ENCODE data around the gene DCAF8L1. TPM values are rescaled to one million over a fixed set of nuclear protein-coding genes. Genes with fewer than 3 reads are reported as not detected.
"Not testable (repeated sequence)": the region's sequence is repeated elsewhere in the genome, so short reads cannot be mapped to it uniquely, and the experiment has no call there.

Gene DCAF8L1
- total RNA-seq, 1 donor from 2014 or later = not detected

DNA sequence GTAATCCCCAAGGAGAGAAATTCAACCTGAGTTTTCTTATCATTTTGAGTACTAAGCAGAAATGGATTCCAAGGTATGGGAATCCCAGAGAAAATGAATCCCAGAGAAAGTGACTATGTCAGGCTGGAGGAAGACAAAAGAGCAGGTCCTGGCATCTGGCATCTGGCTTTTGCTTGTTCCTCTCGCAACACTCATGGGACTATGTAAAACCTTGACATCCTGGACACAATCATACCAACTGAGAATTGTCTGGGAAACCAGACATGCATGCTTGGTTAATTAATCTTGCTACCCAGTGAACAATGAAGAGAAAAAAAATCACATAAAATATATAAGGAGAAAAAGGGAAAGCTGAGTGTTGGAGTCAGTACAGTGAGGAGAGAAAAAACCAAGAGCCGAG is 12.9 kb downstream of the DCAF8L1 start:
- no peak for TF ChIP-seq CTCF (IDR thresholded peaks at IDR 0.05)
- no peak for TF ChIP-seq EZH2 (IDR thresholded peaks at IDR 0.05)
- TF ChIP-seq EZH2phosphoT487 (IDR thresholded peaks at IDR 0.05) = no peak
- H3K4me1 ChIP-seq = no peaks in the 10 kb centered on the region
- H3K79me2 ChIP-seq (ENCODE audit: low read depth) = no peaks in the 10 kb centered on the region
- peaks cover 5% of the 10 kb centered on the region for H3K27me3 Mint-ChIP-seq (ENCODE audit: insufficient read depth, low read depth)
- no peaks in the 10 kb centered on the region for H3K9me3 ChIP-seq (ENCODE audit: low read depth)
- H3K9me3 Mint-ChIP-seq = peaks cover 12% of the 10 kb centered on the region
- H3K4me1 Mint-ChIP-seq = no peaks in the 10 kb centered on the region
- no peaks in the 10 kb centered on the region for H3F3A ChIP-seq (ENCODE audit: low read depth)
- no peak overlapping the region for H3K9ac ChIP-seq
- H3K4me3 Mint-ChIP-seq = no peak overlapping the region
- no peaks in the 10 kb centered on the region for H3K36me3 Mint-ChIP-seq
- no peak overlapping the region for H3K27ac ChIP-seq
- H3K27me3 ChIP-seq = no peaks in the 10 kb centered on the region
- H4K20me1 ChIP-seq (ENCODE audit: low read depth) = no peaks in the 10 kb centered on the region
- no peaks in the 10 kb centered on the region for H3K36me3 ChIP-seq
- H3K4me3 ChIP-seq = no peak overlapping the region
- H3K27ac Mint-ChIP-seq = no peak overlapping the region
- no peak overlapping the region for H3K4me2 ChIP-seq
- DNase-seq (ENCODE audit: low spot score) = no peak
- H2AFZ ChIP-seq (replicated peaks) = no peak overlapping the region

DNA sequence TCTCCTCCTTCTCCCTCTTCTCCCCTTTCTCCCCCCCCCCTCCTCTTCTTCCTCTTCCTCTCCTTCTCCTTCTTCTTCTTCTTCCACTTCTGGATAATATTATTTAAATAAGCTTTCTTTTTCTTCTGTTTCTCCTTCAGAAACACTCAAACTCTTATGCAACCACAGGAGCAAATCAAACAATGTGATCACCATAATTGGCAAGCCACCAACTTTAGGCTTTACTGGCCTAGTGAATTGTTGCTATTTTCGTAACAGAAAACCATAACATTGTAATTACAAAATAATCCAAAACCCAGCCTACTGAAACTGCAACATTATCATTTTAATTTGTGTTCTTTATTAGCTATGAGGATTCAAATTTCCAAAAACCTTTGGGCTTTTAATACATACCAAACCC is 14.3 kb downstream of the DCAF8L1 start:
- Mint-ChIP-seq H3K27ac (no peak overlapping the region), H3K36me3 (no peaks in the 10 kb centered on the region), H3K4me3 (no peak overlapping the region), H3K9me3 (peaks cover 15% of the 10 kb centered on the region), H3K4me1 (no peaks in the 10 kb centered on the region), H3K27me3 (ENCODE audit: insufficient read depth, low read depth) (peaks cover 5% of the 10 kb centered on the region)
- no peak overlapping the region for H3K9ac ChIP-seq
- H3K27ac ChIP-seq = no peak overlapping the region
- H2AFZ ChIP-seq (replicated peaks) = no peak overlapping the region
- no peak overlapping the region for H3K4me2 ChIP-seq
- H3K9me3 ChIP-seq (ENCODE audit: low read depth) = no peaks in the 10 kb centered on the region
- H3F3A ChIP-seq (ENCODE audit: low read depth) = no peaks in the 10 kb centered on the region
- H3K4me1 ChIP-seq = no peaks in the 10 kb centered on the region
- TF ChIP-seq EZH2 (IDR thresholded peaks at IDR 0.05) (no peak), CTCF (IDR thresholded peaks at IDR 0.05) (no peak), EZH2phosphoT487 (IDR thresholded peaks at IDR 0.05) (no peak)
- no peaks in the 10 kb centered on the region for H4K20me1 ChIP-seq (ENCODE audit: low read depth)
- DNase-seq (ENCODE audit: low spot score) = no peak
- H3K79me2 ChIP-seq (ENCODE audit: low read depth) = no peaks in the 10 kb centered on the region
- H3K36me3 ChIP-seq = no peaks in the 10 kb centered on the region
- no peak overlapping the region for H3K4me3 ChIP-seq
- no peaks in the 10 kb centered on the region for H3K27me3 ChIP-seq

GRCh38 chrX:27966492-27966891 is 14.8 kb downstream of the DCAF8L1 start:
- Mint-ChIP-seq H3K4me1 (no peaks in the 10 kb centered on the region), H3K9me3 (peaks cover 18% of the 10 kb centered on the region), H3K27me3 (ENCODE audit: insufficient read depth, low read depth) (peaks cover 5% of the 10 kb centered on the region), H3K4me3 (no peak overlapping the region), H3K27ac (no peak overlapping the region), H3K36me3 (no peaks in the 10 kb centered on the region)
- Histone ChIP-seq H3K4me3 (no peak overlapping the region), H3K9me3 (ENCODE audit: low read depth) (no peaks in the 10 kb centered on the region), H3K27me3 (no peaks in the 10 kb centered on the region), H3K4me2 (no peak overlapping the region), H3K36me3 (no peaks in the 10 kb centered on the region), H3K79me2 (ENCODE audit: low read depth) (no peaks in the 10 kb centered on the region), H2AFZ (replicated peaks) (no peak overlapping the region), H3F3A (ENCODE audit: low read depth) (no peaks in the 10 kb centered on the region), H3K4me1 (no peaks in the 10 kb centered on the region), H4K20me1 (ENCODE audit: low read depth) (no peaks in the 10 kb centered on the region), H3K9ac (no peak overlapping the region), H3K27ac (no peak overlapping the region)
- TF ChIP-seq CTCF (IDR thresholded peaks at IDR 0.05) (no peak), EZH2 (IDR thresholded peaks at IDR 0.05) (no peak), EZH2phosphoT487 (IDR thresholded peaks at IDR 0.05) (no peak)
- no peak for DNase-seq (ENCODE audit: low spot score)

DNA sequence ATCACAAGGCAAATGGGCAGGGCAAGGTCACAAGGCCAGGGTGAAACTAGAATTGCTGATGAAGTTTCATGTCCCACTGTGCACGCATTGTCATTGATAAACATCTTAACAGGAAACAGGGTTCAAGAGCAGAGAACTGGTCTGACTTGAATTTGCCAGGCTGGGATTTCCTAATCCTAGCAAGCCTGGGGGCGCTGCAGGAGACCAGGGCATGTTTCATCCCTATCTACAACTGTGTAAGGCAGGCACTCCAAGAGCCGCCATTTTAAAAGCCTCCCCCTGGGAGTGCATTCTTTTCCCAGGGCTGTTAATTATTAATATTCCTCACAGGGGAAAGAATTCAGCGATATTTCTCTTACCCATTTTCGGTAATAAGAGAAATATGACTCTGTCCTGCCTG is 15.9 kb downstream of the DCAF8L1 start:
- not testable (repeated sequence) for H4K20me1 ChIP-seq (ENCODE audit: low read depth); H3K4me1 ChIP-seq; H3F3A ChIP-seq (ENCODE audit: low read depth); H3K27ac ChIP-seq; H3K36me3 ChIP-seq; H3K9me3 ChIP-seq (ENCODE audit: low read depth); H3K4me3 Mint-ChIP-seq; H3K4me1 Mint-ChIP-seq; H3K4me2 ChIP-seq; DNase-seq (ENCODE audit: low spot score); H3K9ac ChIP-seq; H3K36me3 Mint-ChIP-seq; H2AFZ ChIP-seq (replicated peaks); H3K27me3 ChIP-seq; H3K27ac Mint-ChIP-seq; H3K79me2 ChIP-seq (ENCODE audit: low read depth); H3K27me3 Mint-ChIP-seq (ENCODE audit: insufficient read depth, low read depth); H3K4me3 ChIP-seq
- H3K9me3 Mint-ChIP-seq = peaks cover 26% of the 10 kb centered on the region
